ENCODE results near the gene ZNF587. TPM values are rescaled to one million over a fixed set of nuclear protein-coding genes. Genes with fewer than 3 reads are reported as not detected.
"Not testable (repeated sequence)": the region's sequence is repeated elsewhere in the genome, so short reads cannot be mapped to it uniquely, and the experiment has no call there.

Gene ZNF587
- total RNA-seq, 1 donor from 2014 or later: 17.7 TPM

DNA sequence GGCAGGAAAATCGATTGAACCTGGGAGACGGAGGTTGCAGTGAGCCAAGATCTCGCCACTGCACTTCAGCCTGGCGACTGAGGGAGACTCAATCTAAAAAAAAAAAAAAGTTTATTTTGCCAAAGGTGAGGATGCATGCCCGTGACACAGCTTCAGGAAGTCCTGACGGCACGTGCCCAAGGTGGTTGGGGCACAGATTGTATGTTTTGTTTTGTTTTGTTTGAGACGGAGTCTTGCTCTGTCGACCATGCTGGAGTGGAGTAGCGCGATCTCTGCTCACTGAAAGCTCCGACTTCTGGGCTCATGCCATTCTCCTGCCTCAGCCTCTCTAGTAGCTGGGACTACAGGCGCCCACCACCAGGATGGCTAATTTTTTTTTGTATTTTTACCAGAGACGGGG lies 31.7 kb upstream of the ZNF587 start:
- DNase-seq (ENCODE audit: extremely low spot score in 2 of 2): no peak
- intact Hi-C loops (cut with DNase I): no loop called here
- TF ChIP-seq, protein P1, sequence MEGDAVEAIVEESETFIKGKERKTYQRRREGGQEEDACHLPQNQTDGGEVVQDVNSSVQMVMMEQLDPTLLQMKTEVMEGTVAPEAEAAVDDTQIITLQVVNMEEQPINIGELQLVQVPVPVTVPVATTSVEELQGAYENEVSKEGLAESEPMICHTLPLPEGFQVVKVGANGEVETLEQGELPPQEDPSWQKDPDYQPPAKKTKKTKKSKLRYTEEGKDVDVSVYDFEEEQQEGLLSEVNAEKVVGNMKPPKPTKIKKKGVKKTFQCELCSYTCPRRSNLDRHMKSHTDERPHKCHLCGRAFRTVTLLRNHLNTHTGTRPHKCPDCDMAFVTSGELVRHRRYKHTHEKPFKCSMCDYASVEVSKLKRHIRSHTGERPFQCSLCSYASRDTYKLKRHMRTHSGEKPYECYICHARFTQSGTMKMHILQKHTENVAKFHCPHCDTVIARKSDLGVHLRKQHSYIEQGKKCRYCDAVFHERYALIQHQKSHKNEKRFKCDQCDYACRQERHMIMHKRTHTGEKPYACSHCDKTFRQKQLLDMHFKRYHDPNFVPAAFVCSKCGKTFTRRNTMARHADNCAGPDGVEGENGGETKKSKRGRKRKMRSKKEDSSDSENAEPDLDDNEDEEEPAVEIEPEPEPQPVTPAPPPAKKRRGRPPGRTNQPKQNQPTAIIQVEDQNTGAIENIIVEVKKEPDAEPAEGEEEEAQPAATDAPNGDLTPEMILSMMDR (IDR thresholded peaks at IDR 0.05): no peak
- TF ChIP-seq POLR2AphosphoS5 (IDR thresholded peaks at IDR 0.05; ENCODE audit: insufficient read depth in 1 of 2, low read depth in 1 of 2): no peak
- no peak for TF ChIP-seq POLR2A (IDR thresholded peaks at IDR 0.05)
- H3K9me3 ChIP-seq: no peaks in the 10 kb centered on the region
- no peak overlapping the region for H3K27ac ChIP-seq
- H3K36me3 ChIP-seq: no peaks in the 10 kb centered on the region
- peaks cover 40% of the 10 kb centered on the region for H3K4me1 ChIP-seq
- no peaks in the 10 kb centered on the region for H3K27me3 ChIP-seq
- no peak overlapping the region for H3K4me3 ChIP-seq

- intact Hi-C loops (cut with DNase I): no loop called here
- Histone ChIP-seq H3K27ac (no peak overlapping the region), H3K36me3 (no peaks in the 10 kb centered on the region), H3K9me3 (no peaks in the 10 kb centered on the region), H3K4me3 (no peak overlapping the region), H3K4me1 (peaks cover 40% of the 10 kb centered on the region), H3K27me3 (no peaks in the 10 kb centered on the region)
- DNase-seq (ENCODE audit: extremely low spot score in 2 of 2): no peak
- TF ChIP-seq, protein P1 (IDR thresholded peaks at IDR 0.05): no peak
- TF ChIP-seq POLR2AphosphoS5 (IDR thresholded peaks at IDR 0.05; ENCODE audit: insufficient read depth in 1 of 2, low read depth in 1 of 2): no peak
- no peak for TF ChIP-seq POLR2A (IDR thresholded peaks at IDR 0.05)
Measured at GRCh38 chr19:57818378-57818777, 31.3 kb upstream of the ZNF587 start.

- Histone ChIP-seq H3K4me1 (peaks cover 37% of the 10 kb centered on the region), H3K4me3 (peak overlapping the region; percentile 60 to 96), H3K27me3 (no peaks in the 10 kb centered on the region), H3K9me3 (no peaks in the 10 kb centered on the region), H3K27ac (peak overlapping the region; percentile 82), H3K36me3 (no peaks in the 10 kb centered on the region)
- no peak for DNase-seq (ENCODE audit: extremely low spot score in 2 of 2)
- peak; percentile 76 to 94 for TF ChIP-seq POLR2AphosphoS5 (IDR thresholded peaks at IDR 0.05; ENCODE audit: insufficient read depth in 1 of 2, low read depth in 1 of 2)
- TF ChIP-seq, protein P1 (IDR thresholded peaks at IDR 0.05): no peak
- intact Hi-C loops (cut with DNase I): no loop called here
Measured at GRCh38 chr19:57819475-57820148, 30.0 kb upstream of the ZNF587 start.

DNA sequence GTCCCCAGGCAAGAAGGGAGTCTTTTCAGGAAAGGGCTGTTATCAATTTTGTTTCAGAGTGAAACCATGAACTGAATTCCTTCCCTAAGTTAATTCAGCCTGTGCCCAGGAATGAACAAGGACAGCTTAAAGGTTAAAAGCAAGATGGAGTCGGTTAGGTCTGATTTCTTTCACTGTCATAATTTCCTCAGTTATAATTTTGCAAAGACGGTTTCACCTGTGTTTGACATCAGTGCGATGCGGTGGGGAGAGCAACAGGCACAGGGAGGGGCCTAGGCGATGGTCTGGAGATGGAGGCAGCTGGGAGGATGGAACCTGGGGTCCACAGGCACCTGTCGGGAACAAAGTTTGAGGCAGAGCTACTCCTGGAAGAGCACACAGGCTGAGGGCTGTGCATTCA lies 29.1 kb upstream of the ZNF587 start:
- Histone ChIP-seq H3K4me1 (peaks cover 30% of the 10 kb centered on the region), H3K4me3 (peak overlapping the region; percentile 60 to 96), H3K9me3 (no peaks in the 10 kb centered on the region), H3K27me3 (no peaks in the 10 kb centered on the region), H3K36me3 (no peaks in the 10 kb centered on the region), H3K27ac (peak overlapping the region; percentile 82)
- intact Hi-C loops (cut with DNase I): no loop called here
- no peak for DNase-seq (ENCODE audit: extremely low spot score in 2 of 2)
- TF ChIP-seq, protein P1 (IDR thresholded peaks at IDR 0.05): no peak
- TF ChIP-seq POLR2A (IDR thresholded peaks at IDR 0.05) (no peak), POLR2AphosphoS5 (IDR thresholded peaks at IDR 0.05; ENCODE audit: insufficient read depth in 1 of 2, low read depth in 1 of 2) (no peak)

DNA sequence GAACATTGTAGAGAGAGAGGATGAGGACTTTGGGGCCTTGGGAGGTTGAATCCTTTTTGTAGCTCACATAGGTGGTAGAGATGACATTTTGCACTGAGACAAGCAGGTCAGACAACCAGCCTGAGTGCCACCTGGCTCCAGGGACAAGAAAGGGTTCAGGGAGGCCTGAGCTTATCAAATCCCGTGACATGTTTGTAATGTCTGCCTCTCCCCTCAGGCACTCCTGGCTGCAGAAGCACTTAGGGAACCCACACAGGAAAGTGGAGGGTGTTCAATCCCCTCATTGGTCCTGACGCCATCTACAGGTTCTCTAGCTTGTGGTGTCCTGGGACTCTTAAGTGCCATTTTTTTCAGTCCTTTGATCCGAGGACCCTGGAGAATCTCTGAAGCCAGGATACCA lies 28.6 kb upstream of the ZNF587 start:
- H3K4me3 ChIP-seq; H3K36me3 ChIP-seq; H3K9me3 ChIP-seq; intact Hi-C loops (cut with DNase I); DNase-seq (ENCODE audit: extremely low spot score in 2 of 2); H3K27me3 ChIP-seq; H3K27ac ChIP-seq: not testable (repeated sequence)
- H3K4me1 ChIP-seq: peaks cover 30% of the 10 kb centered on the region

DNA sequence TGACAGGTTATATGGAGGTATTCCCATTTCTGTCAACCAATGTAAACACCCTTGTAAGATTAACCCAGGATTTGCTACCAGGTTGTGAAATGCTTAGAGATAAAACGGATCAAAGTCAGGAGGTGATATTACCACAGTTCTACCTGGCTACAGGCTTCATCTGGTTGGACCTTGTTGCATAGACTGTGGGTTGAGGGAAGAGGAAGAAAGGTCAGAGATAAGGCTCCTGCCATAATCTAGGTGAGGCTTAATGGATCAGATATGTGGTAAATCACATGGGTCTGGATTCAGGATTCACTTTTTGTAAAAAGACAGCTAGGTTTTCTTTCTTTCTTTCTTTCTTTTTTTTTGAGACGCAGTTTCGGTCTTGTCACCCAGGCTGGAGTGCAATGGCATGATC lies 28.2 kb upstream of the ZNF587 start:
- H3K9me3 ChIP-seq; H3K27me3 ChIP-seq; H3K36me3 ChIP-seq; DNase-seq (ENCODE audit: extremely low spot score in 2 of 2); H3K4me3 ChIP-seq; intact Hi-C loops (cut with DNase I); H3K27ac ChIP-seq: not testable (repeated sequence)
- peaks cover 30% of the 10 kb centered on the region for H3K4me1 ChIP-seq

DNA sequence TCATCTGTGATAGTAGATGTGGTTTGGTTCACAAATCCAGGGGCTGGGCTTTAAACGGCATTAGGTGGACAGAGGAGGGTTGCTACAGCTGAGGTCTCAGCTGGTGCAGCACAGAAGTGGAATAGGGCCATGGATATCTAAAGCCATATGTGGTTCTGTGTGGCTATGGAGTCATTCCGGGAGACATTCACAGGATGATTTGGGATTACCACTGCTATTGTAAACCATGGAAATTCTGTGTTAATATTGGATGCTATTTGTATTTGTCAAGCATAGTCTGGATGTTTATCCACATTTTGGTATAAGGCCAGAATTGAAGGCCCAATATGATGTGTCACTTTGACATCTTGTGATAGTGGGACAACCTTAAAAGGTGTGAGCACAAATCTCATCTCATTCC lies 26.5 kb upstream of the ZNF587 start:
- H3K36me3 ChIP-seq; H3K4me3 ChIP-seq; intact Hi-C loops (cut with DNase I); H3K27ac ChIP-seq; H3K9me3 ChIP-seq; H3K27me3 ChIP-seq; DNase-seq (ENCODE audit: extremely low spot score in 2 of 2): not testable (repeated sequence)
- H3K4me1 ChIP-seq: peaks cover 30% of the 10 kb centered on the region

DNA sequence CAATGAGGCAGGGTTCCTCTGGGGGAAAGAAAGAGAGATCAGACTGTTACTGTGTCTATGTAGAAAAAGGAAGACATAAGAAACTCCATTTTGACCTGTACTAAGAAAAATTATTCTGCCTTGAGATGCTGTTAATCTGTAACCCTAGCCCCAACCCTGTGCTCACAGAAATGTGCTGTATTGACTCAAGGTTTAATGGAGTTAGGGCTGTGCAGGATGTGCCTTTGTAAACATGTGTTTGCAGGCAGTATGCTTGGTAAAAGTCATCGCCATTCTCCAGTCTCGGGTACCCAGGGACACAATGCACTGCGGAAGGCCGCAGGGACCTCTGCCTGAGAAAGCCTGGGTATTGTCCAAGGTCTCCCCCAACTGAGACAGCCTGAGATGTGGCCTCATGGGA lies 26.1 kb upstream of the ZNF587 start:
- H3K27ac ChIP-seq; H3K9me3 ChIP-seq; H3K4me3 ChIP-seq; H3K36me3 ChIP-seq; intact Hi-C loops (cut with DNase I); H3K27me3 ChIP-seq; DNase-seq (ENCODE audit: extremely low spot score in 2 of 2): not testable (repeated sequence)
- peaks cover 30% of the 10 kb centered on the region for H3K4me1 ChIP-seq
